GM18870 (cell line): ENCODE measurements around the gene ARHGAP22.

Source experiments
- ATAC-seq: cut with Tn5 transposase; IDR thresholded peaks from one replicate; pipeline ENCODE4 v1.9.1; 2021; ENCODE audit warnings: moderate library complexity; ENCODE audit not compliant: unreplicated experiment

ARHGAP22 gene

DNA sequence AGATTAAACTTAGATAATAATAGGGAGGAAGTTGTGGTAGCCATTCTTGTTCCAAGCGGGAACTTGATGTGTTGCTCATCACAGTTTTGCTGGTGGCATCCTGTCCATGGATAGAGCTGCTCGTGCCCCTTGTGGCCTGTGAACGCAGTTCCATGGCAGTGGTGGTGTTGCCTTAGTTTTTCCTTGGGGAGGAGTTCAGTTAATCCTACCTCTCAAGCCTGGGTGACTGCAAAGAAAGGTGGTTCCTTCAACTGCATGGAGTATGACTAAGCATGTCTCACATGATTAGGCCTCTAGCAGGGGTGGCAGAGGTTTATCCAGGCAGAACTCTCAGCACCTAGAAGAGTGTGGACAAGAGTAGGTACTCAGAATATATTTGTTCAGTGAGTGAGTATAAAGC, 198.7 kb downstream of the ARHGAP22 start:
- no peak for ATAC-seq

DNA sequence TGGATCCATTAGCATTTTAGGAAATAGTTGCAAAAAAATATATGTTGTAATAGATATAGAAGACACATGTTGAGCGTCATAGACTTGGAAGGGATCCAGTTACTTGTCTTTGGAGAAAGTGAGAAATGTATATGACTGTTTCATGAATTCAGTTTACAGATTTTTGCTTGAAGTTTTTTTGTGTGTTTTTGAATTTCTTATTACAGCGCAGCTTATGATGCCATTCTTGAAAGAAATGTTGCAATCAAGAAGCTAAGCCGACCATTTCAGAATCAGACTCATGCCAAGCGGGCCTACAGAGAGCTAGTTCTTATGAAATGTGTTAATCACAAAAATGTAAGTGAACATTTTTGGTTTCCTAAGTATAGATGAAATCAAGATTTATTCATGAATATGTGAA, 200.2 kb downstream of the ARHGAP22 start:
- ATAC-seq = no peak

DNA sequence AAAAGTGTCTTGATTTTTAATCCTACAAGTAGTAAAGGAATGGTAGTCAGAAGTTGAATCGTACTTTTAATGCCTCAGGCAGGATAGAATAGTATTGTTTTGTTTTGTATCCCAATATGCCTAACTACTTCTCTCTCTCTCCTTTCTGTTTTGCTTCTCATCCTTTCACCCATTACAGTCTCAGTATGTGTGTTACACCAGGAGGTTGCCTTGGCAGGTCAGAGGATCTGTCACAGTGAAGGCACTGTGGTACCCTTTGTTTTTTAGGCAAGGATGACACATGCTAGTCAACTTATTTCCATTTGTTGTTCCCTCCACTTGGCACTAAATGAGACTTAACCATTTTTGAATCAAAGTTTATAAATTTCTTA, 204.0 kb downstream of the ARHGAP22 start:
- no peak for ATAC-seq

DNA sequence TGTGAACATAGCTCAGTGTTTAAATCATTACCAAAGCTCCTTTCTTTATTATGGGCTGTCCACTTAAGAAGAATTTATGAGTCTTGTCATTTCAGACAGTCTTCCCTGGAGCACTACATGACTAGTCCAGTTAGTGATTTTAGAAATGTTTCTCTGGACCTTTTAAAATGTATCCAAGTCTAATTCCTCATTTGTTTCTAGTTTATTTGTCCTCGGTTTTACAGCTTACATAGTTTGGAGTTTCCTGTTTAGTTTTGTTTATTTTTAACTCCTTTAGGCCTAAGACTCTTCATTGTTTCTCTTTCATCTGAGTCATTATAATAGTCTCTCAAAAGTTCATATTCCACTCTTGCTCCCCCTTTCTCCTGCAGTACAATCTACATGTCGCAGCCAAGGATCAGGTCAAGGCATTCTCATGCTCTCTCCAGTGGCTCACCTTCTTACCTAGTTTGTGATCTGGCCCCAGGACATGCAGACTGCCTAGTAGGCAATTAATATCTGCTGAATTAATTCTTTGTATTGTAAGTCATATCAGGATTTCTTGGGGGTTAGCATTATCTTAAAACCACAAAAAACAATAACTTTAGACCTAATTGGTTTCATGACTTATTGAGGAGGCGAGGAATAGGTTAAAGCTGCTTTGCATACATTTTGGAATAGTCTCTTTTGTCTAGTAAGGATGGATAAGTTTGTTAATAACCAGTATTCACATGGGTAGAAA, 204.6 kb downstream of the ARHGAP22 start:
- no peak for ATAC-seq

DNA sequence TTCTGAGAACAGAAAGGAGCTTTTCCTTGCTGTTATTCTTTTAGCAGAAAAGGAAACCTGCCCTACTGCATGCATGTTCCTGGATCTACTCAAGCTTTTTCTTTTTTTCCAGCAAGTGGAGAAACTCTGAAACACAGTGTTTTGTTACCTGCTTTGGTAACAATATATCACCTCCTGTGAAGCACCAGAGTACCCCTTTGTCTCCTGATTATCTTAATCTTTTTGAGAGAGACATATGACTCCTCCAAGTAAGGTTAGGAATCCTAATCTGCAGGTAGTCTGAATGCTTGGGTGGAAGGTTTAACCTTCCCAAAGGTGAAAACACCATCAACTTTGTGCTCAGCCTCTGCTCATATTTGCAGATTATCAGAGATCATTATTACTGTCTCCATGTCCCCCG, 205.3 kb downstream of the ARHGAP22 start:
- ATAC-seq = no peak

DNA sequence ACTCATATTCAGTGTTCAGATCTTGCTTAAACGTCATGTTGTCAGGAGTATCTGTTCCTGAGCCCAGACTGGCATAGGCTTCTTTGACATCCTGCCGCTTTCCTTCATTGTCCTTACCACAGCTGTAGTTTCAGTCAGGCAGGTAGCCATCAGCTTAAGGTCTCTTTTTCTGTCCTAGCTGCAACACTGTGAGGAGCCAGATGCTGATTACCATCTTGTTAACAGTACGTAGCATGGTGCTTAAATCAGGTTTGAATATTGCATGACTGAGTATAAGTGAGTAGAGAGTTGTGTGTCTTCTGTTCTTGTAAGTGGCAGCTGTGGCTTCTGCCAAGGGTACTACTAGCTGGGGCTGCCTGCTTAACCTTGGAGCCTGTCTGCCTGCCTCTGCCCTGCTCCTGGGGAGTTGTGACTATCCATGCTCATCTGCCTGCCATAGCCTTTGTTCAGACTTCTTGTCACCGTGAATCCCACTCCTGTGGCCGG, 205.8 kb downstream of the ARHGAP22 start:
- no peak for ATAC-seq

DNA sequence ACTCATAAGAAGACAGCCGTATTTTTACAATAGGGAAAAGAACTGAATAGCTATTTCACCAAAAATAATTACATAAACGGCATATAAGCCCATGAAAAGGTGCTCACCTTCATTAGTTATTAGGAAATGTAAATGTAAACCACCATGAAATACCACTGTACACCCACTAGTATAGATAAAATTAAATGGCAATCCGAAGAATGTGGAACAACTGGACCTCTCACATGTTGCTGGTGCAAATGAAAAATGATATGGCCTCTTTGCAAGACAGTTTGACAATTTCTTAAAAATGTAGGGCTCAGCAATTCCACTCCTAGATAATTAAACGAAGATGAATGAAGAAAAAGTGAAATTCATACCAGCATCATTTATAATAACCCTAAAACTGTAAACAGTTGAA, 206.6 kb downstream of the ARHGAP22 start:
- ATAC-seq = no peak
